DMS153 treated with DMSO at 0.1 percent for 48 hours (cell line): ENCODE measurements around the gene SDHAF1.
A peak's percentile ranks its signal among the peaks of the same experiment; 100 is the strongest.
"Not testable (repeated sequence)": the region's sequence is repeated elsewhere in the genome, so short reads cannot be mapped to it uniquely, and the experiment has no call there.

Experiments used
- DNase-seq: peaks from one replicate; lab custom pipeline; 2025; ENCODE audit not compliant: unreplicated experiment; lab: John Stamatoyannopoulos, UW

The SDHAF1 gene

DNA sequence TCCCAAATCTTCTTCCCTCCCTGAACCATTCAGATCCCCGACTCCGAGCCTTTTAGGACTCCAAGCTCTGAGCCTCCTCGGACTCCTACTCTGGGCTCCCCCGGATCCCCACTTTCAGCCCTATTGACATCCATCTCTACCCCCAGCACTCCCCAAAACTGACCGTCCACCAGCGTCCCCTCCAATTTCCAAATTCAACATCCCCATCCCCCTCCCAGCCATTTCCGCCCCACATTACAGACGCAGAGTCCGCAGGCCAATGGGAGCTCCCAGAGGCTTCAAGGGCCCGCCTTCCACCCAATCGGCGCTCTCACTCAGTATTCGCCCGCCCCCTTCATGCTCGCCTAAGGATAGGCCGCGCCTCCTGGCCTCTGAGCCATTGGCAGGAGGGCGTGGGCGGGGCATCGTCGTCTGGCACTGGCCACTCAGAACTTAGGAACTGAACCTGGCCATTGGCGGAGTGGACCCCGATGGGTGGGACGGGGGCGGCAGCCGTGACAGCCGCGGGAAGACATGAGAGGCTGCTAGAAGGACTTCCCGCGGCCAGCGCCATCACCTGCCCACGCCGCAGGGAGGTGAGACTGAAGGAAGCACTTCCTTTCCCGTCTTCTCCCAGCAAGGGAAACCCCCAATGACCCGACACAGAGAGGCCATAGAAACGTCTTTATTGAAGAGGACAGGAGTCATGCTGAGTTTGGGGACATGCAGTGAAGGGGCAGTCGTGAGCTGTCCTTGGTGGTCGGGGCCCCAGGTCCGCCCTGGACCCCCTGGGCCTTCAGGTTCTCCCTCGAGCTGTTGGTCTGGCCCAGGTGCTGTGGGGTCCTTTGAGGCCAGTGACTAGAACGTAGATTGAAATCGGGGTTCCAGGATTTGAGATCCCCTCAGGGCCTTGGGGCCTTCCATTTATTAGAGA, 19.3 kb downstream of the SDHAF1 start, which contains the start of gene ALKBH6:
TSS of gene ALKBH6 (minus strand) at position 202 of the 913 bp plus-strand sequence. CDS start 816 bp downstream, outside the sequence.
- DNase-seq = peak; percentile 99

DNA sequence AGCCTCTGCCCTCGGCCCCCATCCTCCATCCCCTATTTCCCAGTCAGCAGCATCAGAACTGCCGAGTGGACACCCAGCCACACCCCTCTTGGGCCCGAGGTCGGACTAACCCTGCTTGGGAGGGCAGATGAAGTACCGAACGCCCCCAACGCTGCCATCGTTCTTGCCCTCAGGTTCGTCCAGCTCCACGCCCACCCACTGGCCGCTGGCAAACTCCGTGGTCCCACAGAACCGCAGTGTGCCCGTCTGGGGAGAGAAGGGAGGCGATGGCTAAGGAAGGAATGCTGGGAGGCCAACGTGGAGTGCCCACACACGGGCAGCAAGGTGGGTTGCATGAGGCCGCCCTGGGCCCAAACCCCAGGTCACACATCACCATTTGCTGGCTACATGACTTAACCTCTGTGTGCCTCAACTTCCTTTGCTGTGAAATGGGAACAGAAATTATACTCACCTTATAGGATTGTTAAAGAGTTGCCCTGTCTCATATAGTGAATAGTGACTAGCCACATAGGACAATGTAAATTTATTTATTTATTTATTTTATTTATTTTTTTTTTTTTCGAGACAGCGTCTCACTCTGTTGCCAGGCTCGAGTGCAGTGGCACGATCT, 24.2 kb downstream of the SDHAF1 start:
- DNase-seq = no peak

DNA sequence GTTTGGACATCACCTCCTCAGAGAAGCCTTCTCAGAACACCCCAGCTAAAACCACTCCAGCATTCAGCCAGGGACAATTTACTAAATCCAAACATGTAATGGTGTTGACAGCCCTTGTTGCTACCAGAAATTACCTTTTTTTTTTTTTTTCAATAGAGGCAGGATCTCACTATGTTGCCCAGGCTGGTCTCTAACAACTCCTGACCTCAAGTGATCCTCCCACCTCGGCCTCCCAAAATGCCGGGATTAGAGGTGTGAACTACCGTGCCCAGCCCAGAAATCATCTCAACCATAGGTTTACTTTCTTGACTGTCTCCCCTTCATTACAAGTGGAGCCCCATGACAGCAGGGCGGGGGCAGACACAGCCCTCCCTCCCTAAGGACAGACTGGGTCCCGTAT, 28.4 kb downstream of the SDHAF1 start:
- no peak for DNase-seq

DNA sequence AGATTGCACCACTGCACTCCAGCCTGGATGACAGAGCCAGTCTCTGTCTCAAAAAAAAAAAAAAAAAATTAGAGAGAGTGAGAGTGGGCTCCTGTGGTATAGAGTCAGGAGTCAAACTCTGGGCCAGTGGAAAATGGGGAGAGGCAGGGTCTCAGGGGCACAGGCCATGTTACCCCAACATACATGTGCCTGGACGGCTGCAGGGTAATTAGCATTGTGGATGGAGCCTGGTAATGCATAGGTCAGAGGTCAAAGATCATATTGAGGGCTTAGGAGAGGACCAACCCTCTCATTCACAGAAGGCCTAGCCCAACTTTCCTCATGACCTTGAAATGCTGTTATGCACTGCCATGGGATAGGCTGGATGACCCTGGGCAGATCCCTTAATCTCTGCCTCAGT, 30.6 kb downstream of the SDHAF1 start:
- DNase-seq = no peak

DNA sequence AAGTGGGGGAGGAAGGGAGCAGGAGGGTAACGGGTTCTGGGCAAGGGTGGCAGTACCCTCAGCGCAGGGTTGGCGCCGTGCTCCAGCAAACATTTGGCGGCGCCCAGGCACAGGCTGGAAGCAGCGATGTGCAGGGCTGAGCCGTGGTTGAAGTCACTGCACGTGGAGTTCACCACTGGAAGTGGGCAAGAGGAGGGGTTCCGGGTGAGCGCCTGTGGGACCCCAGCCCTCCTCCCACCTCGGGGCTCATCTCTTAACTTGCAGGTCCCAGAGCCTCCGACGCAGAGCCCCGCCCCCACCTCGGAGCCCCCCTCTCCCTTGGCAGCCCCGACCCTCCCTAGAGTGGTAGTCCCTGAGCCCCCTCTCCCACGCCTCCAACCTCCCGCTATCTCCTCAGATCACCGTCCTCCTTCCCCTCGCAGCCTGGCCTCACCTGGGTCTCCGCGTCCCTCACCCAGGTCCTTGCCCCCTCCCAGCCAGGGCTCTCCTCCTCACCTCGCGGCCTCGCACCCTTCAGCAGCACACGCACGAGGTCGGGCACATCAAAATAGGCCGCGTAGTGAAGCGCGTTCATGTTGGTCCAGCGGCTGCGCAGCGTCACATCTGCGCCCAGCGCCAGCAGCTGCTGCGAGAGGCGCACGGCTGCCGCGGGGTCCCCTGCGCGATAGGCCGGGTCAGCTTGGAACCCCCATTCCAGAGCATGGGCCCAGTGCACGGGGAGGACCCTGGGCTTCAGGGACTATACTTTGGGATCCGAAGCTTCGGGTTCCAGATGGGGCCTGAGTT, 31.3 kb downstream of the SDHAF1 start:
- no peak for DNase-seq

DNA sequence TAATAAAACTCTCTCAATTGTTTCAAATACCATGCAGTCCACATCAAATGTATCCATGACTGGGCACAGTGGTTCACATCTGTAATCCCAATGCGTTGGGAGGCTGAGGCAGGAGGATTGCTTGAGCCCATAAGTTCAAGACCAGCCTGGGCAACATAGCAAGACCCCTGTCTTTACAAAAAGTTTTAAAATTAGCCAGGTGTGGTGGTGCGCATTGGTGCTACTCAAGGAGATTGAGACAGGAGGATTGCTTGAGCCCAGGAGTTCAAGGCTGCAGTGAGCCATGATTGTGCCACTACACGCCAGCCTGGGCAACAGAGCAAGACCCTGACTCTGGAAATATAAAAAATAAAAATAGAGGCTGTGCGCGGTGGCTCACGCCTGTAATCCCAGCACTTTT, 32.7 kb downstream of the SDHAF1 start:
- DNase-seq = no peak

DNA sequence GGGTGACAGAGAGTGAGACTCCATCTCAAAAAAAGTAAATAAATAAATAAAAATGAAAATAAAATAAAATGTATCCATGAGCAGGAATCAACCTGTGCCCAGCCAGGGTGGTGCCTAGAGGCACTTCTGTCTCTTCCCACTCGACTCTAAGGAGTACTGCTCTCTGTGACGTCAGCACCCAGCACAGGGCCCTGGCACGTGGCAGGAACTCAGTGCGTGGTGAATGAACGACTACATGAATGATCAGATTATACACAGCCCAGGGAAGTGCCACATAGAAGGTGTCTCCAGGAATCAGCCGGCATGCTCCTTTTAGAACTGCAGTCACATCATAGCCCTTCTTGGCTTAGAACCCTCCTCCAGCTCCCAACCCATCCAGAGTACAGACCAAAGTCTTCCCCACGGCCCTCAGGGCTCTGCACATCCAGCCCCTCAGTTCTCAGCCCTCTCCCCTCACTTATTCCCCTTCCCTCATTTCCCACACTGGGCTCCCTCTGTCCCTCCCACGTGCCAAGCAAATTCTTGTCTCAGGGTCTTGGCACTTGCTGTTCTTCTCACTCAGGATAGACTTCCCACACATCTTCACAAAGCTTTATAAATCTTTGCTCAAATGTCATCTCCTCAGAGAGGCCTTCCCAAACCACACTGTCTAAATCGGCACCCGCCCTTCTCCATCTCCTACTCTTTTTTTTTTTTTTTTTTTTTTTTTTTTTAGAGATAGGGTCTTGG, 33.5 kb downstream of the SDHAF1 start:
- DNase-seq = no peak

DNA sequence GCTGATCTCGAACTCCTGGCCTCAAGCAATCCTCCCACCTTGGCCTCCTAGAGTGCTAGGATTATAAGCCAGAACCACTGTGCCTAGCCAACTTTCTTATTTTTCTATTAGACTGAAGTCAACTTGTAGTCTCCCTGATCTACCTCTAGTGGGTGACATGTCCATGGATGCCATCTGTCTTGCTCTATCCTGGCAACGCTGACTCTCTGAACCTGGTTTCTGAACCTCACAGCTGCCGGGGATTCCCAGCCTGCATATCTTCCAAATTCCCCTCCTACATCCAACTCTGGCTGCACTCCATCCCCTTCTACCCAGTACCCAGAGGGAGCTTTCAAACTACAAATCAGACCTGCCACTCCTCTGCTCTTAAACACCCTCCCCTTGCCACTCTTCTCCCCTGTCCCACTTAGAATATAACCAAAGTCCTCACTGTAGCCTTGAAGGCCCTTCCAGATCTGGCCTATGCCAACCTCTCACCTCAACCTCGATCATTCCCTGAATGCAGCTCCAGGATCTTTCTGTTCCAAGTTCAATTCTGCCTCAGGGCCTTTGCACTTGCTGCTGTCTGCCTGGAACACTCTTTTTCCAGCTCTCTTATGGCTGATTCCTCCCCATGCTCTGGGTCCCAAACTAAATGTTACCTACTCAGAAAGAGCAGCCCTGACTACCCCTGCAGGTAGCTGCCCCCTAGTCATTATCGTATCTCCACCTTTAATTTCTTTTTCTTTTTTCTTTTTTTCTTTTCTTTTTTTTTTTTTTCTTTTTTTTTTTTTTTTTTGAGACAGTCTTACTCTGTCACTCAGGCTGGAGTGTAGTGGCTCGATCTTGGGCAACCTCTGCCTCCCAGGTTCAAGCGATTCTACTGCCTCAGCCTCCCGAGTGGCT, 35.5 kb downstream of the SDHAF1 start:
- no peak for DNase-seq

DNA sequence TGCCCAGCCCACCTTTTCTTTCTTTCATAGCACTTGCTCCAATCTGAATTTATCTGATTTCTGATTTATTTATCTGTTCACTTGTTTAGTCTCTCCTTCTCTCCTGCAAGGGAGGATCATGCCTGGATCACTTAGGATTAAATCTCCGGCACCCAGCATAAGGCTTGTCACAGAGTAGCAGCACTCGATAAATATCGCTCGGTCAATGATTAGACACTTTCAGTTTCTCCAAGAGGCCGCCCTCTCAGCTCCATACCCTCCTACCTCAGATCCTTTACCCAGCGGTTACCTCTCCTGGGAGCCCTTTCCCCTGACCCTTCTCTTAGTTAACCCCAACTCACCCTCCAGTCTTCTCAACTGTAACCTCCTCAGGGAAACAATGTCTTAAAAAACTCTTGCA, 36.3 kb downstream of the SDHAF1 start:
- DNase-seq = no peak

DNA sequence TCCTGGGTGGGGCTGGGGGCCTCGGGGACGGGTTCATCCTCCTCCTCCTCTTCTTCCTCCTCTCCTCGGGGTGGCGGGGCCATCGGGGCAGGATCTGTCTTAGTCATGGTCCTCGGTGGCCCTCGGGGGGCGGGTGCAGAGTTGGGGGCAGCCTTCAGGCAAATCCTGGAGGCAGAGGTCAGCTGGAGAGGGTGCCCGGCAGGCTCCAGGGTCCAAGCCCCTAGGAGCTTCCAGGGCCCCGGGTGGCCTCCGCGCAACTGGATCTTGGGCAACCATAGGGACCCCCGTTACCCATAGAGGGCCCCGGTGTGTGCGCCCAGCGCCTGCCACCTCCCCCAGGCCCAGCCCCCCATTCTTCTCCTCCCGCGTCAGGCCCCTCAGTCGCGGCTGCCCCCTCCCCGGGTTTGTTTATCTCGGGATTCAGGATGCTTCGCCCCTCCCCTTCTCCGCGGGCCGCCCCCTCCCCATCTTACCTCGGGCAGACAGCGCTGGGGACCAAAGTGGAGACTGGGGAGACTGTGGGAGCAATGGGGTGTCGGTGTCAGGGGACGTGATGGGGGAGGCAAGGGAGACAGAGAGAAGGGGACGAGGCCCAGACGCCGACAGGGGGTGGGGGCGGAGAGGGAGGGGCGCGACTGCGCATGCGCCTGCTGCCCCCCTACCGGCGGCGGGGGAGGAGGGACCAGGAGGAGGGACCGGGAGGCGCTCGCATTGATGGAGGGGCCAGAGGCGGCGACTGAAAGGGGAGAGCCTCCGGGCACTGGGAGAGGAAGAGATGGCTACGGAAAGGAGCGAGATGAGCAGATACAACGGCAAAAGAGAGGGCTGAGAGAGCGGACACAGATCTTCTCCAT, 37.5 kb downstream of the SDHAF1 start, which contains the start of gene CLIP3:
TSS of gene CLIP3 (minus strand) at position 623 of the 854 bp plus-strand sequence. CDS start at position 107, 516 bp downstream.
- DNase-seq = peak; percentile 36

DNA sequence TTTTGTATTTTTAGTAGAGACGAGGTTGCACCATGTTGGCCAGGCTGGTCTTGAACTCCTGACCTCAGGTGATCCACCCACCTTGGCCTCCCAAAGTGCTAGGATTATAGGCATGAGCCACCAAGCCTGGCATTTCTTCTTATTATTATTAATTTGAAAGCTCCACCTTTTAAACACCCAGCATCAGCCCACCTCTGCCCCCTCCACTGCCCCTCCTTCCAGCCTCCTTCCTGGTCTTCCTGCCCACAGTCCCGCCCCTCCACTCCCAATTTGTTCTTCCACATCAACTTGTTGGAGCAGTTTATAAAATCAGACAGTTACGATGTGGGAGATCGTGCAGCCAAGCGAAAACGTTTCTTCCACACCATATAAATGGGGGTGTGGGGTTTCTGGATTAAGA, 45.5 kb downstream of the SDHAF1 start:
- DNase-seq = no peak

DNA sequence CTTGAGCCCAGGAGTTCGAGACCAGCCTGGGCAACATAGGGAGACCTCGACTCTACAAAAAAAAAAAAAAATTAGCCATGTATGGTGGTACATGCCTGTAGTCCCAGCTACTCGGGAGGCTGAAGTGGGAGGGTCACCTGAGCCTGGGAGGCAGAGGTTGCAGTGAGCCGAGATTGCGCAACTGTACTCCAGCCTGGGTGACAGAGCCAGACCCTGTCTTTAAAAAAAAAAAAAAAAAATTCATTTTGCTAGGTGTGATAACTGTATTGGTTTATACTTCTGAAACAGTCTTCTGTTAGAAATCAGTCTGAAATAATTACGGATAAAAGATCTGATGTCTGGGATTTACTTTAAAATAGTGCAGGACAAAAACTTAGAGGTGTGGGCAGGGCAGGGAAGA, 46.1 kb downstream of the SDHAF1 start:
- not testable (repeated sequence) for DNase-seq

DNA sequence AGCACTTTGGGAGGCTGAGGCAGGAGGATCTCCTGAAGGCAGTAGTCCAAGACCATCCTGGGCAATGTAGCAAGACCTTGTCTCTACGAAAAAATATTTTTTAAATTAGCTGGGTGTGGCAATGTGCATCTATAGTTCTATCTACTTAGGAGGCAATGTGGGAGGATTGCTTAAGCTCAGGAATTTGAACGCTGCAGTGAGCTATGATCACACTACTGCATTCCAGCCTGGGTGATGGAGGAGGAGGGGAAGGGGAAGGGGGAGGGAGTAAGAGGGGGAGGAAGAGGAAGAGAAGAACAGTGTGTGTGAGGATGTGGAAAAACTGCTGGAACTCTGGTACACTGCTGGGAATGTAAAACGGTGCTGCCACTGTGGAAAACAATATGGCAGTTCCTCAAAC, 46.8 kb downstream of the SDHAF1 start:
- no peak for DNase-seq

DNA sequence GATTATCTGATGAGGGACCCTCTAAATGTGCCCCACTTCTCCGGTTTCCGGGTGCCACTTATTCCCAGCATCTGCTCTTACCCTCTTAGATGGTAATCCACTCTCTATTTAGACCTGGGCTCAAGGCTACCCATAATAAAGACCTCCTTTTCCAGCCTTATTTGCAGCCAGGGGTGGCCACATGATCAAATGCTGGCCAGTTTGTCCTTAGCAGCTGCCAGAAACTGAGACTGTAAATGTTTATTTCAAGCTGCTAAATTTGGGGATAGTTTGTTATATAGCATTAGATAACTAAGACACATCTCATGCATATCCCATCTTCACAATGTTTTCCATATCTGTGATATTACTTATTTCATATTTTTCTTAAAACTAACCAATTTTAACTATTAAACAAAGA, 49.0 kb downstream of the SDHAF1 start:
- DNase-seq = no peak
